OCI-LY1 (cell line): ENCODE results near the gene SLC22A8.

Source experiments
- H2AFZ ChIP-seq: fragments of 200-600 bp; sonication (generic), shearing (Covaris generic); 2 replicates; pipeline ENCODE4 v1.6.0; 2014; ENCODE audit warnings: antibody characterized with exemption, mild to moderate bottlenecking, low read length
- H3F3A ChIP-seq: fragments of 200-600 bp; sonication (generic), shearing (Covaris generic); 2 replicates; pipeline ENCODE4 v1.6.0; 2014; ENCODE audit warnings: mild to moderate bottlenecking, antibody characterized with exemption, low read length, moderate library complexity; ENCODE audit not compliant: insufficient read depth
- H3K27ac ChIP-seq: fragments of 200-600 bp; sonication (generic); 2 replicates; pipeline ENCODE4 v1.5.1; 2014; ENCODE audit warnings: low read length, mixed run types, mild to moderate bottlenecking, low read depth; ENCODE audit not compliant: poor library complexity, severe bottlenecking
- H3K27me3 ChIP-seq: fragments of 200-600 bp; sonication (generic); 2 replicates; pipeline ENCODE4 v1.6.0; 2014; ENCODE audit warnings: antibody characterized with exemption, mild to moderate bottlenecking, low read length, moderate library complexity; ENCODE audit not compliant: insufficient read depth
- H3K36me3 ChIP-seq: fragments of 200-600 bp; sonication (generic); 2 replicates; pipeline ENCODE4 v1.6.1; 2014; ENCODE audit warnings: mild to moderate bottlenecking, antibody characterized with exemption, low read length, moderate library complexity, mixed read lengths; ENCODE audit not compliant: insufficient read depth
- H3K4me1 ChIP-seq: fragments of 200-600 bp; sonication (generic); 2 replicates; pipeline ENCODE4 v1.5.1; 2014; ENCODE audit warnings: mild to moderate bottlenecking, low read length, moderate library complexity; ENCODE audit not compliant: insufficient read depth, severe bottlenecking
- H3K4me2 ChIP-seq: fragments of 200-600 bp; sonication (generic), shearing (Covaris generic); 2 replicates; pipeline ENCODE4 v1.6.1; 2014; ENCODE audit warnings: low read length
- H3K4me3 ChIP-seq: fragments of 200-600 bp; sonication (generic); 2 replicates; pipeline ENCODE4 v1.5.1; 2014; ENCODE audit warnings: low read length, low read depth, mild to moderate bottlenecking, mixed read lengths; ENCODE audit not compliant: poor library complexity, severe bottlenecking
- H3K79me2 ChIP-seq: fragments of 200-600 bp; shearing (Covaris generic); 2 replicates; pipeline ENCODE4 v1.6.1; 2016; ENCODE audit warnings: mixed run types, low read length, mixed read lengths; ENCODE audit not compliant: insufficient read depth
- H3K9ac ChIP-seq: fragments of 200-600 bp; sonication (generic), shearing (Covaris generic); 2 replicates; pipeline ENCODE4 v1.6.1; 2014; ENCODE audit warnings: mild to moderate bottlenecking, low read length, mixed read lengths
- H3K9me2 ChIP-seq: fragments of 200-600 bp; sonication (generic), shearing (Covaris generic); 2 replicates; pipeline ENCODE4 v1.6.1; 2014; ENCODE audit warnings: low read depth, mild to moderate bottlenecking, low read length, mixed read lengths
- H3K9me3 ChIP-seq: fragments of 200-600 bp; shearing (Covaris generic); 2 replicates; pipeline ENCODE4 v1.6.1; 2014; ENCODE audit warnings: low read length, mixed read lengths
- H4K20me1 ChIP-seq: fragments of 200-600 bp; sonication (generic), shearing (Covaris generic); 2 replicates; pipeline ENCODE4 v1.6.0; 2016; ENCODE audit warnings: mild to moderate bottlenecking, low read length; ENCODE audit not compliant: insufficient read depth
- EZH2 ChIP-seq: fragments of 200-600 bp; sonication (generic), shearing (Covaris generic); IDR thresholded peaks from 2 replicates; pipeline ENCODE4 v1.8.0; 2017; ENCODE audit warnings: borderline replicate concordance, mixed run types, mild to moderate bottlenecking, antibody characterized with exemption, low read length, moderate library complexity, mixed read lengths
- TF ChIP-seq, protein P1 (sequence below): fragments of 200-600 bp; sonication (generic), shearing (Covaris generic); IDR thresholded peaks from 2 replicates; pipeline ENCODE4 v1.5.1; 2017; ENCODE audit warnings: mild to moderate bottlenecking, antibody characterized with exemption, low read length, moderate library complexity, mixed read lengths

The SLC22A8 gene

DNA sequence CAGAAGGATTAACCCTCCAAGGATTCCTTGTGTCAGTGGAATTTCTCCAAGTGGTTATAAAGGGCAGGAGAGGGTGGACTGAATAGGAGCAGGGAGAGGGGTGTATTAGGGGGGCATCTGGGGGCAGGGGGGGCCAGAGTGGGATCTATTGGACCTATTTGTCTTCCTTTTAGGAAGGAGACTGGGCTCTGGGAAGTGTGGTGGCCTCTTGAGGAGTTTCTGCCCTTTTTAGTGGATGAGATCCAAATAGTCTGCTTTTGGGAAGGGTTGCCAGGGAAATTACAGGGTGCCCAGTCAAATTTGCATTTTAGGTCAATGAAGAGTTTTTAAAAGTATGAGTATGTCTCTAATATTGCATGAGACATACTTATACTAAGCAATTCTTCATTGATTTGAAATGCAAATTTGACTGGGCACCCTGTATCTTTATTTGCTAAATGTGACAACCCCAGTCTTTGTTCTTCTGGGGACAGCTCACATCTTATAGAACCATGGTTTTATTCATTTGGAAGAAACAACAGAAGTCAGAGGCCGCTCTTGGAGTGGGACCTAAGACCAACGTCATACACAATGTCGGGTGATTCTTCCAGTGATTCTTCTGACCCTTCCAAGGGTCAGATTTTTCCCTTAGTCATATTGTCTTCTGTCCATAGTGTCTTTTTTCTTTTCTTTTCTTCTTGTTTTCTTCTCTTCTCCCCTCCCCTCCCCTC is 30.4 kb downstream of the SLC22A8 start:
- no peaks in the 10 kb centered on the region for H3K4me1 ChIP-seq
- TF ChIP-seq, protein P1, sequence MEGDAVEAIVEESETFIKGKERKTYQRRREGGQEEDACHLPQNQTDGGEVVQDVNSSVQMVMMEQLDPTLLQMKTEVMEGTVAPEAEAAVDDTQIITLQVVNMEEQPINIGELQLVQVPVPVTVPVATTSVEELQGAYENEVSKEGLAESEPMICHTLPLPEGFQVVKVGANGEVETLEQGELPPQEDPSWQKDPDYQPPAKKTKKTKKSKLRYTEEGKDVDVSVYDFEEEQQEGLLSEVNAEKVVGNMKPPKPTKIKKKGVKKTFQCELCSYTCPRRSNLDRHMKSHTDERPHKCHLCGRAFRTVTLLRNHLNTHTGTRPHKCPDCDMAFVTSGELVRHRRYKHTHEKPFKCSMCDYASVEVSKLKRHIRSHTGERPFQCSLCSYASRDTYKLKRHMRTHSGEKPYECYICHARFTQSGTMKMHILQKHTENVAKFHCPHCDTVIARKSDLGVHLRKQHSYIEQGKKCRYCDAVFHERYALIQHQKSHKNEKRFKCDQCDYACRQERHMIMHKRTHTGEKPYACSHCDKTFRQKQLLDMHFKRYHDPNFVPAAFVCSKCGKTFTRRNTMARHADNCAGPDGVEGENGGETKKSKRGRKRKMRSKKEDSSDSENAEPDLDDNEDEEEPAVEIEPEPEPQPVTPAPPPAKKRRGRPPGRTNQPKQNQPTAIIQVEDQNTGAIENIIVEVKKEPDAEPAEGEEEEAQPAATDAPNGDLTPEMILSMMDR = no peak
- TF ChIP-seq EZH2 = no peak
- H3F3A ChIP-seq = no peaks in the 10 kb centered on the region
- no peaks in the 10 kb centered on the region for H3K79me2 ChIP-seq
- no peaks in the 10 kb centered on the region for H3K9me3 ChIP-seq
- no peak overlapping the region for H3K4me2 ChIP-seq
- no peak overlapping the region for H3K27ac ChIP-seq
- H2AFZ ChIP-seq = no peak overlapping the region
- H3K9ac ChIP-seq = no peak overlapping the region
- no peaks in the 10 kb centered on the region for H3K36me3 ChIP-seq
- no peaks in the 10 kb centered on the region for H3K9me2 ChIP-seq
- H3K27me3 ChIP-seq = no peaks in the 10 kb centered on the region; the same call in 1 of the 2 replicates
- no peak overlapping the region for H3K4me3 ChIP-seq
- H4K20me1 ChIP-seq = no peaks in the 10 kb centered on the region

DNA sequence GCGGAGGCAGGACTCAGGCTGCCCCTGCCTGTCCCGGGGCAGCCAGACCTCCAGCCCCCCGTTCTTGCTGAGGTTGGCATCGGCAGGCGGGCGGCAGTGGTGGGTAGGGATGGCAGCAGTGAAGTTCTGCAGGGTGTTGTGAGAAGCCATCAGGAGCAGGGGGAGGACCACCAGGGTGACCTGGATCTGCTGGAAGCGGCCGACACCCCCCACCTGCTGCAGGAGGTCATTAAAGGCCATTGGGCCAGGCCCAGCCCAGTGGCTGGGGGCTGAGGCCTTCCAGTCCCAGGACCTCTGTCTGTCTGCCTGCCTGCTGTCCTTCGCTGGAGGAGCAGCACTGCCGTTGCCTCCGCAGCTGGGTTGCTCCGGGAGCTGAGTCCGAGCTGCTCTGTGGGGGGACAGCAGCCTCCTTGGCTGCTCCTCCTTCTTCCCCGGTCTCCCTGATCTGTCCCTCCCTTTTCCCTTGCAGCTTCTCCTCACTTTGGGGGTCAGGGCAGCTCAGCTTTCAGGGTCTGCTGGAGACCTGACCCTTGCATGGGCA is 31.1 kb downstream of the SLC22A8 start, which contains the start of gene SLC22A6:
Gene SLC22A6, minus strand, starts transcription at position 517 of the 541 bp plus-strand sequence. Its CDS starts 277 bp downstream, at position 240.
- Histone ChIP-seq H3K27me3 (no peaks in the 10 kb centered on the region; the same call in 1 of the 2 replicates), H3K79me2 (no peaks in the 10 kb centered on the region), H3K36me3 (no peaks in the 10 kb centered on the region), H3F3A (no peaks in the 10 kb centered on the region), H3K27ac (no peak within 1 kb of the TSS), H3K9ac (no peak within 1 kb of the TSS), H3K4me2 (no peak within 1 kb of the TSS), H3K4me3 (no peak within 1 kb of the TSS), H3K4me1 (no peaks in the 10 kb centered on the region), H3K9me2 (no peaks in the 10 kb centered on the region), H2AFZ (no peak within 1 kb of the TSS), H4K20me1 (no peaks in the 10 kb centered on the region), H3K9me3 (no peaks in the 10 kb centered on the region)
- no peak for TF ChIP-seq EZH2
- TF ChIP-seq, protein P1 = no peak

DNA sequence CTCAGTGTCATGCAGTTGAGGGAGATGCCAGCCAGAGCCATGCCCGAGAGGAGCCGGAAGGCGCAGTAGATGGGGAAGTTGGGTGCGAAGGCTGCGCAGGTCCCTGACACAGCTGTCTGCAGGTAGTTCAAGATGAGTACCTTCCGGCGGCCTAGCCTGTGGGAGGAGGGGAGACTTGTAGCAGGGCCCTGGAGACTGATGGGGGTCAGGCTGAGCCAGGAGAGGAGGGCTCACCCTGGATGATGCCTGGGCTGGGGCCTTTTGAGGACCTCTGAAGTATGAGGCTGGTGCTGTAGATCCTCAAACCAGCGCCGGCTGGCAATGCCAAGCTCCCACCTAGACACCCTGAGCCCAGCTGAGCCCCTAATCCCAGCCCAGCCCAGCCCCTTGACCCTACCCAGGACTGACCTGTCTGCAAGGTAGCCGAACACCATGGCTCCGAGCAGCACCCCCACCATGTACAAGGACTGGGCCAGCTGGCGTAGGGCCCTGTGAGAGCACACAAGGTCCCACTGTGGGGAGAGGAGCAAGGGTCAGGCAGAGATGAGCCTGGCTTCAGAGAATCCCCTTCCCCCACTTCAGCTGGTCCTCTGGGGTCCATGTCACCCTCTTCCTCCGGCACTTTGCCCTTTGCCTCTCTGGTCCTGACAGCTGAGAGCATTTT is 32.0 kb downstream of the SLC22A8 start:
- no peaks in the 10 kb centered on the region for H3K9me2 ChIP-seq
- H3K36me3 ChIP-seq = no peaks in the 10 kb centered on the region
- no peaks in the 10 kb centered on the region for H3K79me2 ChIP-seq
- H2AFZ ChIP-seq = no peak overlapping the region
- H3K27me3 ChIP-seq = no peaks in the 10 kb centered on the region; the same call in 1 of the 2 replicates
- H3K9me3 ChIP-seq = no peaks in the 10 kb centered on the region
- no peak overlapping the region for H3K9ac ChIP-seq
- no peak overlapping the region for H3K27ac ChIP-seq
- no peak overlapping the region for H3K4me3 ChIP-seq
- TF ChIP-seq EZH2 = no peak
- TF ChIP-seq, protein P1 = no peak
- H3F3A ChIP-seq = no peaks in the 10 kb centered on the region
- H3K4me1 ChIP-seq = no peaks in the 10 kb centered on the region
- no peak overlapping the region for H3K4me2 ChIP-seq
- no peaks in the 10 kb centered on the region for H4K20me1 ChIP-seq
